Measurements from ENCODE around the gene PYCARD.

DNA sequence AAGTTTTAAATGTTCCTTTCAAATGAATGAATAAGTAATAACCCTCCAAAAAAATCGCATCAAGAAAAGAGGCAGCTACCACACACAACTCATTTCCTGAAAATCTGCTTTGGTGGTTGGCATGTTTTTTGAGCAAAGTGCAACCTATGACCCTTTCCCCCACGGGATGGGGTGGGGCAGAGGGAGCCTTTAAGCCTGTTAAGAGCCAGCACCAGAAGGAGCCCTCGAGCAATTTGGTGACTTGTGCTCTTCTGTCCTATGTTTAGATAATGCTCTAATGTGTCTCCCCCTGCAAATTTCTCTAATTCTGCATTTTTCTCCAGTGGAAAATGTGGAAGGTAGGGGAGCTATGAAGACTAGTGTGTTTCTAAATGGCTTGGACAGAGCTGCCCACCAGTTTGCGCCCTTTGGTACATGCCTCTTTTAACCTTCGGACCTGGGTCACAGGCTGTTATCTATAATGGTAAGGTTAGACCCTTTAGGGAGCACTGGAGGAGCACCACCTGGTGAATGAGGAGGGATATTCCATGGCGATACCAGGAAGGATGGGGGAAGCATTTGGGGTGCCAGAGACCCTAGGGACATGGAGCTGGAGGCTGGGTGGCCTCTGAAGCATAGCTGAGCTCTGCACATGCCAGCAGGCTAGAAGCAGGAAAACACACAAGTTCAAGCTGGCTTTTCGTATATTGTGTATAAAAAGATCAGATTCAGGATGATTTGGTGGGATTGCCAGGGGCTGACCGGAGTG, 1.6 kb downstream of the PYCARD start:
- TF ChIP-seq, protein P1, sequence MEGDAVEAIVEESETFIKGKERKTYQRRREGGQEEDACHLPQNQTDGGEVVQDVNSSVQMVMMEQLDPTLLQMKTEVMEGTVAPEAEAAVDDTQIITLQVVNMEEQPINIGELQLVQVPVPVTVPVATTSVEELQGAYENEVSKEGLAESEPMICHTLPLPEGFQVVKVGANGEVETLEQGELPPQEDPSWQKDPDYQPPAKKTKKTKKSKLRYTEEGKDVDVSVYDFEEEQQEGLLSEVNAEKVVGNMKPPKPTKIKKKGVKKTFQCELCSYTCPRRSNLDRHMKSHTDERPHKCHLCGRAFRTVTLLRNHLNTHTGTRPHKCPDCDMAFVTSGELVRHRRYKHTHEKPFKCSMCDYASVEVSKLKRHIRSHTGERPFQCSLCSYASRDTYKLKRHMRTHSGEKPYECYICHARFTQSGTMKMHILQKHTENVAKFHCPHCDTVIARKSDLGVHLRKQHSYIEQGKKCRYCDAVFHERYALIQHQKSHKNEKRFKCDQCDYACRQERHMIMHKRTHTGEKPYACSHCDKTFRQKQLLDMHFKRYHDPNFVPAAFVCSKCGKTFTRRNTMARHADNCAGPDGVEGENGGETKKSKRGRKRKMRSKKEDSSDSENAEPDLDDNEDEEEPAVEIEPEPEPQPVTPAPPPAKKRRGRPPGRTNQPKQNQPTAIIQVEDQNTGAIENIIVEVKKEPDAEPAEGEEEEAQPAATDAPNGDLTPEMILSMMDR (conservative IDR thresholded peaks at IDR 0.05), result no peak
- no peak for TF ChIP-seq ZFX (IDR thresholded peaks at IDR 0.05)
